ENCODE measurements around the gene MGAT5. TPM values are rescaled to one million over a fixed set of nuclear protein-coding genes. Genes with fewer than 3 reads are reported as not detected.

The MGAT5 gene
- total RNA-seq, 1 donor from 2014 or later: 30.0 TPM

- H3K27ac Mint-ChIP-seq (ENCODE audit: unreplicated experiment): no peak overlapping the region
- H3K27me3 Mint-ChIP-seq (ENCODE audit: low read depth): peaks cover 17% of the 10 kb centered on the region
- DNase-seq (ENCODE audit: low spot score): no peak
- H3K9me3 Mint-ChIP-seq (ENCODE audit: low read depth): no peaks in the 10 kb centered on the region
- no peaks in the 10 kb centered on the region for H3K4me1 Mint-ChIP-seq (ENCODE audit: low read depth)
- TF ChIP-seq CTCF (IDR thresholded peaks at IDR 0.05): no peak
- H3K4me3 Mint-ChIP-seq (ENCODE audit: unreplicated experiment): no peak overlapping the region
- peaks cover 1% of the 10 kb centered on the region for H3K36me3 Mint-ChIP-seq (ENCODE audit: low read depth)
These were observed 245.5 kb downstream of the MGAT5 start for GRCh38 chr2:134499307-134499926.

- no peak for DNase-seq (ENCODE audit: low spot score)
- TF ChIP-seq CTCF (IDR thresholded peaks at IDR 0.05): no peak
- H3K36me3 Mint-ChIP-seq (ENCODE audit: low read depth): peaks cover 1% of the 10 kb centered on the region
These were observed 246.5 kb downstream of the MGAT5 start for GRCh38 chr2:134500211-134500935.

GRCh38 chr2:134501476-134502091 lies 247.7 kb downstream of the MGAT5 start:
- TF ChIP-seq CTCF (IDR thresholded peaks at IDR 0.05): no peak
- Mint-ChIP-seq H3K36me3 (ENCODE audit: low read depth) (peaks cover 1% of the 10 kb centered on the region), H3K9me3 (ENCODE audit: low read depth) (no peaks in the 10 kb centered on the region), H3K4me1 (ENCODE audit: low read depth) (no peaks in the 10 kb centered on the region), H3K4me3 (ENCODE audit: unreplicated experiment) (no peak overlapping the region), H3K27me3 (ENCODE audit: low read depth) (peaks cover 17% of the 10 kb centered on the region), H3K27ac (ENCODE audit: unreplicated experiment) (no peak overlapping the region)
- no peak for DNase-seq (ENCODE audit: low spot score)

More at GRCh38 chr2:134500211-134500935, 246.5 kb downstream of the MGAT5 start:
- no peaks in the 10 kb centered on the region for H3K4me1 Mint-ChIP-seq (ENCODE audit: low read depth)
- H3K27me3 Mint-ChIP-seq (ENCODE audit: low read depth): peaks cover 17% of the 10 kb centered on the region
- no peaks in the 10 kb centered on the region for H3K9me3 Mint-ChIP-seq (ENCODE audit: low read depth)
- H3K27ac Mint-ChIP-seq (ENCODE audit: unreplicated experiment): no peak overlapping the region
- H3K4me3 Mint-ChIP-seq (ENCODE audit: unreplicated experiment): no peak overlapping the region

- peaks cover 15% of the 10 kb centered on the region for H3K27me3 Mint-ChIP-seq (ENCODE audit: low read depth)
- TF ChIP-seq CTCF (IDR thresholded peaks at IDR 0.05): no peak
- H3K27ac Mint-ChIP-seq (ENCODE audit: unreplicated experiment): no peak overlapping the region
- H3K9me3 Mint-ChIP-seq (ENCODE audit: low read depth): no peaks in the 10 kb centered on the region
- no peak for DNase-seq (ENCODE audit: low spot score)
- peaks cover 1% of the 10 kb centered on the region for H3K36me3 Mint-ChIP-seq (ENCODE audit: low read depth)
- H3K4me1 Mint-ChIP-seq (ENCODE audit: low read depth): no peaks in the 10 kb centered on the region
- H3K4me3 Mint-ChIP-seq (ENCODE audit: unreplicated experiment): no peak overlapping the region
These were observed 248.2 kb downstream of the MGAT5 start for GRCh38 chr2:134502104-134502503.

Measured in chondrocyte (in vitro differentiated cells).